Neural cell (in vitro differentiated cells): ENCODE measurements around the gene SLC9A5.

Source experiments
- EZH2 ChIP-seq: fragments of 200-600, 300-800 bp; shearing (Covaris generic), sonication (generic); IDR thresholded peaks from 2 replicates; pipeline ENCODE4 v1.6.1; 2014; ENCODE audit warnings: antibody characterized with exemption, low read length, borderline replicate concordance, mild to moderate bottlenecking; ENCODE audit not compliant: insufficient read depth, poor library complexity, severe bottlenecking
- POLR2AphosphoS5 ChIP-seq: IDR thresholded peaks from 2 replicates; pipeline ENCODE4 v1.6.1; 2012
- TF ChIP-seq, protein P1 (sequence below): fragments of 450-650 bp; IDR thresholded peaks from 2 replicates; pipeline ENCODE4 v1.5.1; 2014; ENCODE audit warnings: antibody characterized with exemption, mild to moderate bottlenecking, moderate library complexity; ENCODE audit not compliant: poor library complexity, severe bottlenecking

GRCh38 chr16:67233596-67233995 lies 15.2 kb upstream of the SLC9A5 start:
- TF ChIP-seq POLR2AphosphoS5 = no peak
- TF ChIP-seq EZH2 = no peak
- TF ChIP-seq, protein P1, sequence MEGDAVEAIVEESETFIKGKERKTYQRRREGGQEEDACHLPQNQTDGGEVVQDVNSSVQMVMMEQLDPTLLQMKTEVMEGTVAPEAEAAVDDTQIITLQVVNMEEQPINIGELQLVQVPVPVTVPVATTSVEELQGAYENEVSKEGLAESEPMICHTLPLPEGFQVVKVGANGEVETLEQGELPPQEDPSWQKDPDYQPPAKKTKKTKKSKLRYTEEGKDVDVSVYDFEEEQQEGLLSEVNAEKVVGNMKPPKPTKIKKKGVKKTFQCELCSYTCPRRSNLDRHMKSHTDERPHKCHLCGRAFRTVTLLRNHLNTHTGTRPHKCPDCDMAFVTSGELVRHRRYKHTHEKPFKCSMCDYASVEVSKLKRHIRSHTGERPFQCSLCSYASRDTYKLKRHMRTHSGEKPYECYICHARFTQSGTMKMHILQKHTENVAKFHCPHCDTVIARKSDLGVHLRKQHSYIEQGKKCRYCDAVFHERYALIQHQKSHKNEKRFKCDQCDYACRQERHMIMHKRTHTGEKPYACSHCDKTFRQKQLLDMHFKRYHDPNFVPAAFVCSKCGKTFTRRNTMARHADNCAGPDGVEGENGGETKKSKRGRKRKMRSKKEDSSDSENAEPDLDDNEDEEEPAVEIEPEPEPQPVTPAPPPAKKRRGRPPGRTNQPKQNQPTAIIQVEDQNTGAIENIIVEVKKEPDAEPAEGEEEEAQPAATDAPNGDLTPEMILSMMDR = no peak
